ENCODE measurements around the gene PTPRN2.

- TF ChIP-seq CTCF (conservative IDR thresholded peaks at IDR 0.05) (no peak), EZH2 (IDR thresholded peaks at IDR 0.05; ENCODE audit: low read depth) (no peak)
Observed at GRCh38 chr7:158277219-158278141, 310.1 kb downstream of the PTPRN2 start.

Data from PC-9 (cell line).